ENCODE data around the gene TXN. TPM values are rescaled to one million over a fixed set of nuclear protein-coding genes. Genes with fewer than 3 reads are reported as not detected.

Gene TXN
- total RNA-seq, 3 donors from 2014 or later, result 96.7 to 196 (median 145) TPM

DNA sequence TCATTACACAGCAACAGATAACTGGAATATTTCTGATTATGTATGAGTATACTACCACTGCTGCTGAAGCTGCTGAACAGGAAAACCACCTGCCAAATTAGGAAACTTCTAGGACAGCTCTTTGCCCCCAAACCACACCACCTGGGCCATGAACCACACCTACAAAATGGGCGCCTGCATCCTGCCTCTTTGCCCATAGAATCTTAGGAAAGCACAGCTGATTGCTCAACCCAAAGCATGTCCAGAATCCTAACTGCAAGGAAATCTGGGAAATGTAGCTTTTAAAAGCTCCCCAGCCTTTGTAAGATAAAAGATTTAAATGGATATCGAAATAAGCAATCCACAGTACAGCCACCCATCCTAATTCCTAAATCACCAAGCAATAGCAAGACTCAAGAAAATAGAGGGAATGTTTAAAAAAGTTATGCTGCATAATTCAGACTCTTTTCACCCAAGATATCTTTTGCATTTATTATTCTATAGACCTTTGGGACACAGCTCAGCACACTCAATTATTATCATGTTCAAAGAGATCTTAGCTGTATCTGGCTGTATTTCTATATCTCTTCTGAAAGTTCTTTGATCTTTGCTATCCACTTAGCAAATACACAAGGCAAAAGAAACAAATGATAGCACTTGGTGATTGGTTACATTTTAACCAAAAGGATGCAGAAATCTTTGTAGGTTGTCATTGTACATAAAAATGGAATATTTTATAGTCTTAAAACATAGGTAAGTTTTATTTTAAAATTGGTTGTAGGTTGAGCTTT is 41.5 kb downstream of the TXN start:
- intact Hi-C loops (cut with DNase I; ENCODE audit: low total_unique reads), result no loop called here
- H3K36me3 ChIP-seq, result no peaks in the 10 kb centered on the region
- peak overlapping the region in 1 of 2 donors; percentile 59 for H3K27ac ChIP-seq
- no peak overlapping the region for H3K4me3 ChIP-seq
- H3K27me3 ChIP-seq, result no peaks in the 10 kb centered on the region
- no peak for DNase-seq (ENCODE audit: low spot score in 2 of 2)
- H3K9me3 ChIP-seq, result no peaks in the 10 kb centered on the region
- TF ChIP-seq POLR2A (IDR thresholded peaks at IDR 0.05), result no peak
- TF ChIP-seq, protein P1, sequence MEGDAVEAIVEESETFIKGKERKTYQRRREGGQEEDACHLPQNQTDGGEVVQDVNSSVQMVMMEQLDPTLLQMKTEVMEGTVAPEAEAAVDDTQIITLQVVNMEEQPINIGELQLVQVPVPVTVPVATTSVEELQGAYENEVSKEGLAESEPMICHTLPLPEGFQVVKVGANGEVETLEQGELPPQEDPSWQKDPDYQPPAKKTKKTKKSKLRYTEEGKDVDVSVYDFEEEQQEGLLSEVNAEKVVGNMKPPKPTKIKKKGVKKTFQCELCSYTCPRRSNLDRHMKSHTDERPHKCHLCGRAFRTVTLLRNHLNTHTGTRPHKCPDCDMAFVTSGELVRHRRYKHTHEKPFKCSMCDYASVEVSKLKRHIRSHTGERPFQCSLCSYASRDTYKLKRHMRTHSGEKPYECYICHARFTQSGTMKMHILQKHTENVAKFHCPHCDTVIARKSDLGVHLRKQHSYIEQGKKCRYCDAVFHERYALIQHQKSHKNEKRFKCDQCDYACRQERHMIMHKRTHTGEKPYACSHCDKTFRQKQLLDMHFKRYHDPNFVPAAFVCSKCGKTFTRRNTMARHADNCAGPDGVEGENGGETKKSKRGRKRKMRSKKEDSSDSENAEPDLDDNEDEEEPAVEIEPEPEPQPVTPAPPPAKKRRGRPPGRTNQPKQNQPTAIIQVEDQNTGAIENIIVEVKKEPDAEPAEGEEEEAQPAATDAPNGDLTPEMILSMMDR (IDR thresholded peaks at IDR 0.05), result no peak
- no peak for TF ChIP-seq POLR2AphosphoS5 (IDR thresholded peaks at IDR 0.05)
- H3K4me1 ChIP-seq, result no peaks in the 10 kb centered on the region

DNA sequence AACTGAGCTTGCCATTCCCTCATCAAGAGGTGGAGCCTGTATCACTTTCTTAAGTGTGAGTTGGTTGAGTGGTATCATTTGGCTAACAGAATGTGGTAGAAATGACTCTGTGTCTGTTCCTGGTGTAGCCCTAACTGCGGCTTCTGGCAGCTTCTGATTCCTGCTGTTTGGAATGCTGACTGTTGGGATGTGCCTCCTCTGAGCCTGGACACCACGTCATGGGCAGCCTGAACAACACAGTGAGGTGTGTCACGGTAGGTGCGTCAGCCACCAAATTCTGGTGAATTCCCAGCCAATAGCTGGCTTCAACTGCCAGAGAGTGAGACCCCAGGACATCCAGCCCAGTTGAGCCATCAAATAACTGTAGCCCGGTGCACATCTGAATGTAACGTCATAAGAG is 42.2 kb downstream of the TXN start:
- DNase-seq (ENCODE audit: low spot score in 2 of 2), result no peak
- H3K27me3 ChIP-seq, result no peaks in the 10 kb centered on the region
- peak overlapping the region; percentile 43 to 59 for H3K27ac ChIP-seq
- no peak overlapping the region for H3K4me3 ChIP-seq
- no peaks in the 10 kb centered on the region for H3K9me3 ChIP-seq
- no peaks in the 10 kb centered on the region for H3K4me1 ChIP-seq
- intact Hi-C loops (cut with DNase I; ENCODE audit: low total_unique reads), result no loop called here
- no peaks in the 10 kb centered on the region for H3K36me3 ChIP-seq
- TF ChIP-seq POLR2AphosphoS5 (IDR thresholded peaks at IDR 0.05), result no peak
- TF ChIP-seq, protein P1 (IDR thresholded peaks at IDR 0.05), result no peak
- no peak for TF ChIP-seq POLR2A (IDR thresholded peaks at IDR 0.05)

DNA sequence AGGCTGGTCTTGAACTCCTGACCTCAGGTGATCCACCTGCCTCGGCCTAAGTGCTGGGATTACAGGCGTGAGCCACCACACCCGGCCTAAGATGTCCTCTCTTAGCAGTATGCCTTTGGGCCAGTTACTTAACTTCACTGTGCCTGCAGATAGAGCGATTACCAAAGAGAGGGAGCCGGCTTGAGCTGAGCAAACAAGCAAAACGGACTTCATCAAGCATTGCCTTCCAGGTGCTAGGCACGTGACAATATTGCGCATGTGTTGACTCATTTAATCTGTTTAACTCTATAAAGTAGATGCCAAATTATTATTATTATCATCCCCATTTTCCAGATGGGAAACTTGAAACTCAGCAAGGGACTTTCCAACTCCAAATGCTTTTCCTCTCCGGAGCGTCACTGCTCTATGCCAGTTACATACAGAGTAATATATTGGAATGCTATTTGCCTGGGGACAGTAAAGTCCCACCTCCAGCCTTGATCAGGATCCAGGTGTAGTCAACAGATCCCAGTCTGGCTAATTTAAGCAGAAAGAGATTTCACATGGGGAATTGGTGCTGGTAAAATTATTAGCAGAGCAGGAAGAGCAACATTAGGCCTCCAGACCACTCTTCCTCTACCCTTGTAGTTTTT is 42.8 kb downstream of the TXN start:
- peak in 1 of 3 donors; percentile 44 for TF ChIP-seq POLR2AphosphoS5 (IDR thresholded peaks at IDR 0.05)
- TF ChIP-seq, protein P1 (IDR thresholded peaks at IDR 0.05), result no peak
- DNase-seq (ENCODE audit: low spot score in 2 of 2), result no peak
- no peaks in the 10 kb centered on the region for H3K36me3 ChIP-seq
- no peak overlapping the region for H3K4me3 ChIP-seq
- peak overlapping the region; percentile 43 to 59 for H3K27ac ChIP-seq
- no peaks in the 10 kb centered on the region for H3K27me3 ChIP-seq
- no peaks in the 10 kb centered on the region for H3K9me3 ChIP-seq
- intact Hi-C loops (cut with DNase I; ENCODE audit: low total_unique reads), result no loop called here
- no peaks in the 10 kb centered on the region for H3K4me1 ChIP-seq

DNA sequence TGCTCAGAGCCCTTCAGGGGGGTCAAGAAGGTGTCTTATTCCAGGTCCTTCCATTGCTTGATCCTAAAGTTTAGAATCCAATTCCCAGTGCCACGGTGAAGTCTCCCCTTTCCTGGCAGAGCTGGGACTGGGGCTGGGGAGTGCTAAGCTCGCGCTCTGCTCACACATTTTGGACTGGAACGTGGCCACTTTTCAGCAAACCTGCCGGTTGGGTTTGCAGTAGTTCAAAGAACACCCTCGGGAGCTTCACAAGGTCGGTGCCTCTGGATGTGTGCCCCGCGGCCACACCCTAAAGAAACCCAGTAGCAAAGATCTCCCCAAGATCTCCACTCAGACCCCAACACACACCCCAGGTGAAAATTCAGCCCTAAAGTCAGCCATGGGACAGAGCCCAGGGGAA is 48.3 kb downstream of the TXN start, which contains the start of gene C9orf152:
Gene C9orf152, minus strand, starts transcription at position 129 of the 400 bp plus-strand sequence. CDS start 580 bp downstream, outside the sequence.
- H3K27me3 ChIP-seq, result no peaks in the 10 kb centered on the region
- H3K36me3 ChIP-seq, result no peaks in the 10 kb centered on the region
- no peaks in the 10 kb centered on the region for H3K4me1 ChIP-seq
- peak within 1 kb of the TSS in 2 of 3 donors; percentile 40 to 45 for H3K4me3 ChIP-seq
- intact Hi-C loops (cut with DNase I; ENCODE audit: low total_unique reads), result no loop called here
- H3K27ac ChIP-seq, result peak within 1 kb of the TSS; percentile 64 to 84
- peak; percentile 47 to 74 for DNase-seq (ENCODE audit: low spot score in 2 of 2)
- no peak for TF ChIP-seq POLR2AphosphoS5 (IDR thresholded peaks at IDR 0.05)
- TF ChIP-seq, protein P1 (IDR thresholded peaks at IDR 0.05), result no peak
- no peak for TF ChIP-seq POLR2A (IDR thresholded peaks at IDR 0.05)
- no peaks in the 10 kb centered on the region for H3K9me3 ChIP-seq

DNA sequence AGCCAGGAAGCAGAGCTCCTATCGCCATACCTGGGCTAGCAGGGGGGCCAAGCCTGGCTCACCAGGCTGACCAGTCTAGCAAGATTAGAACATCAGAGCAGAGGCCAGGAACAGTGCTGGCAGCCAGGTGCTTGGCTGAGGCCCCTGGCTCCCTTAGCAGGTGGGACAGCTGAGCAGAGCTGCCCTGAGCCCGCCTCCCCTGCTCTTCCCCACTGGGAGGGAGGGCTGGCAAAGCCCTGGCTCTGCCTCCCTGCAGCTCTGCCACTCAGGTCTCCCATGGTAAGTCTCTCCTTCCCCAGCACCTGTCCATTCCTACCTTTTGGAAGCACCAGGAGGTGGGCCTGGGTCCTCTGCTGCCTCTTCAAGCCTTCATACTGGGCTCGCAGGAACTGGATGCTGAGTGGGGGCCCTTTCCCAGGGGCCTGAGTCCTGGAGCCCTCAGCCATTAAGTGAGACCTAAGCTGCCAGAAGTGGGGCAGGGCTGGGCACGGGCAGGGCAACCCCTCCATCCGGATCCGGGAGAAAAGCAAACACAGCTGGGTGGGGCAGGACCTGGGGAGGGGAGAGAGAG is 49.2 kb downstream of the TXN start:
- no peaks in the 10 kb centered on the region for H3K4me1 ChIP-seq
- H3K27ac ChIP-seq, result peak overlapping the region; percentile 64 to 84
- no peaks in the 10 kb centered on the region for H3K9me3 ChIP-seq
- intact Hi-C loops (cut with DNase I; ENCODE audit: low total_unique reads), result no loop called here
- TF ChIP-seq POLR2A (IDR thresholded peaks at IDR 0.05) (no peak), POLR2AphosphoS5 (IDR thresholded peaks at IDR 0.05) (peak in 1 of 3 donors; percentile 48)
- peak overlapping the region in 2 of 3 donors; percentile 40 to 45 for H3K4me3 ChIP-seq
- H3K27me3 ChIP-seq, result no peaks in the 10 kb centered on the region
- DNase-seq (ENCODE audit: low spot score in 2 of 2), result peak; percentile 70 to 74
- no peaks in the 10 kb centered on the region for H3K36me3 ChIP-seq

All from breast epithelium (tissue), 4 donors.